Measurements from ENCODE around the gene POLR2C. TPM values are rescaled to one million over a fixed set of nuclear protein-coding genes. Genes with fewer than 3 reads are reported as not detected.

The POLR2C gene
- total and polyA plus RNA-seq, 2 of the 13 experiments (the other 11 are each of a cell fraction or from before 2014, with no cell fraction given) = 104 to 216 TPM

DNA sequence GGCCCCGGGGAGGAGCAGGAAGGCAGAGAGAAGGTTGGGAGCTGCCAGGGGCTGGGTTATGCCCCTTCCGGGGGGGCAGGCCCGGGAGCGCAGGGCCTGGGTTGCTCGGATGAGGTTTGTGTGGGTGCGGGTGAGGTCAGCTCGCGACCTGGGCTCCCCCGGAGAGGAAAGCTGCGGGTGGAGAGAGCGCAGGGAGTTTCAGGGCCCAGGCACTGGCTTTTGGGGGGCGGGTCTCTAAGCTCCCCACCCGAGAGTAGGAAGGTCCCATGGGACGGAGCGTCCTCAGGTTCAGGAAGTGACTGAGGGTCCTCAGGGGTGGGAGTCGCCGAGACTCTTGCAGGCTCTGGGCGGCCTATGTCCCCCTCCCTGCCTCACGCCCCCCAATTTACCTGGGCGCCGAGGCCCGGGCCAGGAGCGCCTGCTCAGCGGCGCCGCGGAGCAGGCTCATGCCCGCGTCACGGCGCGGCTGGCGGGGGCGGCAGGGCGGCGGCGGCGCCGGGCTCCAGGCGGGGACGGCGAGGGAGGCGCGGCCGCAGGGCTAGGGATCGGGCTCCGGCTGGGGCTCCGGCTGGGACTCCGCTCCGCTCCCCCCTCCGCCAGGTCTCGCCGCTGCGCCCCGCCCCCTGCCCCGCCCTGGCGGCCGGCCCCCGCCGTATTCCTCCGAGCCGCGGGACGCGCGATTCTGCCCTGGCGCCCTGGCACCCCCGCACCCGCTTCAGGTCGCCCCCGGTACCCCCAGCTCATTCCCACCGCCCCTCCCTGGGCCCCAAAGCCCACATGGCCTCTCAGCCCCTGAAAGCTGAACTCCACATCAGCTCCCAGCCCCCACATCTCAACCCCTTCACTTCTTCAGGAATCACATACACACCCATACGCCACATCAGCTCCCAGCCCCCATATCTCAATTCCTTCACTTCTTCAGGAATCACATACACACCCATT lies 23.7 kb downstream of the POLR2C start, which contains the start of gene DOK4 (continued):
- TF ChIP-seq, protein P1, sequence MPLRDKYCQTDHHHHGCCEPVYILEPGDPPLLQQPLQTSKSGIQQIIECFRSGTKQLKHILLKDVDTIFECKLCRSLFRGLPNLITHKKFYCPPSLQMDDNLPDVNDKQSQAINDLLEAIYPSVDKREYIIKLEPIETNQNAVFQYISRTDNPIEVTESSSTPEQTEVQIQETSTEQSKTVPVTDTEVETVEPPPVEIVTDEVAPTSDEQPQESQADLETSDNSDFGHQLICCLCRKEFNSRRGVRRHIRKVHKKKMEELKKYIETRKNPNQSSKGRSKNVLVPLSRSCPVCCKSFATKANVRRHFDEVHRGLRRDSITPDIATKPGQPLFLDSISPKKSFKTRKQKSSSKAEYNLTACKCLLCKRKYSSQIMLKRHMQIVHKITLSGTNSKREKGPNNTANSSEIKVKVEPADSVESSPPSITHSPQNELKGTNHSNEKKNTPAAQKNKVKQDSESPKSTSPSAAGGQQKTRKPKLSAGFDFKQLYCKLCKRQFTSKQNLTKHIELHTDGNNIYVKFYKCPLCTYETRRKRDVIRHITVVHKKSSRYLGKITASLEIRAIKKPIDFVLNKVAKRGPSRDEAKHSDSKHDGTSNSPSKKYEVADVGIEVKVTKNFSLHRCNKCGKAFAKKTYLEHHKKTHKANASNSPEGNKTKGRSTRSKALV (CRISPR knock-in tag; IDR thresholded peaks at IDR 0.05) = no peak
- TF ChIP-seq, protein P2, sequence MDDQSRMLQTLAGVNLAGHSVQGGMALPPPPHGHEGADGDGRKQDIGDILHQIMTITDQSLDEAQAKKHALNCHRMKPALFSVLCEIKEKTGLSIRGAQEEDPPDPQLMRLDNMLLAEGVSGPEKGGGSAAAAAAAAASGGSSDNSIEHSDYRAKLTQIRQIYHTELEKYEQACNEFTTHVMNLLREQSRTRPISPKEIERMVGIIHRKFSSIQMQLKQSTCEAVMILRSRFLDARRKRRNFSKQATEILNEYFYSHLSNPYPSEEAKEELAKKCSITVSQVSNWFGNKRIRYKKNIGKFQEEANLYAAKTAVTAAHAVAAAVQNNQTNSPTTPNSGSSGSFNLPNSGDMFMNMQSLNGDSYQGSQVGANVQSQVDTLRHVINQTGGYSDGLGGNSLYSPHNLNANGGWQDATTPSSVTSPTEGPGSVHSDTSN (CRISPR knock-in tag; IDR thresholded peaks at IDR 0.05; ENCODE audit: borderline replicate concordance) = no peak
- TF ChIP-seq TEAD2 (CRISPR knock-in tag; IDR thresholded peaks at IDR 0.05) (no peak), KMT2A (CRISPR knock-in tag; IDR thresholded peaks at IDR 0.05) (0 out of 2 replicates have a peak, but pooled peaks have one; percentile 48), ZNF761 (CRISPR knock-in tag; conservative IDR thresholded peaks at IDR 0.05) (no peak), IRX3 (CRISPR knock-in tag; IDR thresholded peaks at IDR 0.05; ENCODE audit: borderline replicate concordance, low read depth) (0 out of 2 replicates have a peak, but pooled peaks have one; percentile 19), BRD4 (CRISPR knock-in tag; IDR thresholded peaks at IDR 0.05) (no peak), NFKB2 (CRISPR knock-in tag; IDR thresholded peaks at IDR 0.05; ENCODE audit: borderline replicate concordance) (peak; percentile 3; the same call in 1 of the 2 replicates), ZNF577 (CRISPR knock-in tag; IDR thresholded peaks at IDR 0.05; ENCODE audit: borderline replicate concordance, low read depth) (no peak), ZNF607 (CRISPR knock-in tag; IDR thresholded peaks at IDR 0.05; ENCODE audit: borderline replicate concordance) (0 out of 2 replicates have a peak, but pooled peaks have one; percentile 47), SALL2 (CRISPR knock-in tag; IDR thresholded peaks at IDR 0.05) (peak; percentile 22; the same call in 1 of the 2 replicates), SMYD3 (CRISPR knock-in tag; IDR thresholded peaks at IDR 0.05) (no peak), MAFF (IDR thresholded peaks at IDR 0.05; ENCODE audit: low read depth, low read length) (no peak)
- TF ChIP-seq, protein P3, sequence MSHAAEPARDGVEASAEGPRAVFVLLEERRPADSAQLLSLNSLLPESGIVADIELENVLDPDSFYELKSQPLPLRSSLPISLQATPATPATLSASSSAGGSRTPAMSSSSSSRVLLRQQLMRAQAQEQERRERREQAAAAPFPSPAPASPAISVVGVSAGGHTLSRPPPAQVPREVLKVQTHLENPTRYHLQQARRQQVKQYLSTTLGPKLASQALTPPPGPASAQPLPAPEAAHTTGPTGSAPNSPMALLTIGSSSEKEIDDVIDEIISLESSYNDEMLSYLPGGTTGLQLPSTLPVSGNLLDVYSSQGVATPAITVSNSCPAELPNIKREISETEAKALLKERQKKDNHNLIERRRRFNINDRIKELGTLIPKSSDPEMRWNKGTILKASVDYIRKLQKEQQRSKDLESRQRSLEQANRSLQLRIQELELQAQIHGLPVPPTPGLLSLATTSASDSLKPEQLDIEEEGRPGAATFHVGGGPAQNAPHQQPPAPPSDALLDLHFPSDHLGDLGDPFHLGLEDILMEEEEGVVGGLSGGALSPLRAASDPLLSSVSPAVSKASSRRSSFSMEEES (CRISPR knock-in tag; IDR thresholded peaks at IDR 0.05) = no peak
- TF ChIP-seq, protein P4, sequence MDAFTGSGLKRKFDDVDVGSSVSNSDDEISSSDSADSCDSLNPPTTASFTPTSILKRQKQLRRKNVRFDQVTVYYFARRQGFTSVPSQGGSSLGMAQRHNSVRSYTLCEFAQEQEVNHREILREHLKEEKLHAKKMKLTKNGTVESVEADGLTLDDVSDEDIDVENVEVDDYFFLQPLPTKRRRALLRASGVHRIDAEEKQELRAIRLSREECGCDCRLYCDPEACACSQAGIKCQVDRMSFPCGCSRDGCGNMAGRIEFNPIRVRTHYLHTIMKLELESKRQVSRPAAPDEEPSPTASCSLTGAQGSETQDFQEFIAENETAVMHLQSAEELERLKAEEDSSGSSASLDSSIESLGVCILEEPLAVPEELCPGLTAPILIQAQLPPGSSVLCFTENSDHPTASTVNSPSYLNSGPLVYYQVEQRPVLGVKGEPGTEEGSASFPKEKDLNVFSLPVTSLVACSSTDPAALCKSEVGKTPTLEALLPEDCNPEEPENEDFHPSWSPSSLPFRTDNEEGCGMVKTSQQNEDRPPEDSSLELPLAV (CRISPR knock-in tag; conservative IDR thresholded peaks at IDR 0.05; ENCODE audit: low read depth) = no peak
- TF ChIP-seq, protein P5, sequence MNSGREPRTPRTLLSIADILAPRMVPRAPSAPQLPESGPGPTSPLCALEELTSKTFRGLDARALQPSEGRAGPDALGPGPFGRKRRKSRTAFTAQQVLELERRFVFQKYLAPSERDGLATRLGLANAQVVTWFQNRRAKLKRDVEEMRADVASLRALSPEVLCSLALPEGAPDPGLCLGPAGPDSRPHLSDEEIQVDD (CRISPR knock-in tag; IDR thresholded peaks at IDR 0.05; ENCODE audit: borderline replicate concordance) = no peak
